Vagina (tissue), 2 donors: ENCODE results near the gene PHLPP1.

Experiments used
- POLR2A ChIP-seq, 2 donors: fragments of 450-650 bp; IDR thresholded peaks; one replicate each; pipeline ENCODE4 v1.6.1; 2017; ENCODE audit warnings: antibody characterized with exemption in 2 of 2, mild to moderate bottlenecking in 2 of 2, moderate library complexity in 2 of 2
- POLR2AphosphoS5 ChIP-seq, 2 donors: sonication (generic); formaldehyde crosslinking; IDR thresholded peaks; one replicate each; pipeline ENCODE4 v1.9.0; 2017; ENCODE audit warnings: antibody characterized with exemption in 2 of 2, mild to moderate bottlenecking in 2 of 2, low read depth in 1 of 2; ENCODE audit not compliant: insufficient read depth in 1 of 2
- TF ChIP-seq, protein P1 (sequence below), 3 experiments: fragments of 450-650 bp in 2 of 3; fragments of 200-600 bp in 1 of 3; sonication (generic) in 1 of 3; IDR thresholded peaks; one replicate each; pipeline ENCODE4 v1.5.1; 2017 to 2019; ENCODE audit warnings: antibody characterized with exemption in 3 of 3, mild to moderate bottlenecking in 2 of 3, moderate library complexity in 2 of 3

- TF ChIP-seq POLR2A (IDR thresholded peaks at IDR 0.05) (no peak), POLR2AphosphoS5 (IDR thresholded peaks at IDR 0.05; ENCODE audit: insufficient read depth in 1 of 2, low read depth in 1 of 2) (no peak)
- TF ChIP-seq, protein P1, sequence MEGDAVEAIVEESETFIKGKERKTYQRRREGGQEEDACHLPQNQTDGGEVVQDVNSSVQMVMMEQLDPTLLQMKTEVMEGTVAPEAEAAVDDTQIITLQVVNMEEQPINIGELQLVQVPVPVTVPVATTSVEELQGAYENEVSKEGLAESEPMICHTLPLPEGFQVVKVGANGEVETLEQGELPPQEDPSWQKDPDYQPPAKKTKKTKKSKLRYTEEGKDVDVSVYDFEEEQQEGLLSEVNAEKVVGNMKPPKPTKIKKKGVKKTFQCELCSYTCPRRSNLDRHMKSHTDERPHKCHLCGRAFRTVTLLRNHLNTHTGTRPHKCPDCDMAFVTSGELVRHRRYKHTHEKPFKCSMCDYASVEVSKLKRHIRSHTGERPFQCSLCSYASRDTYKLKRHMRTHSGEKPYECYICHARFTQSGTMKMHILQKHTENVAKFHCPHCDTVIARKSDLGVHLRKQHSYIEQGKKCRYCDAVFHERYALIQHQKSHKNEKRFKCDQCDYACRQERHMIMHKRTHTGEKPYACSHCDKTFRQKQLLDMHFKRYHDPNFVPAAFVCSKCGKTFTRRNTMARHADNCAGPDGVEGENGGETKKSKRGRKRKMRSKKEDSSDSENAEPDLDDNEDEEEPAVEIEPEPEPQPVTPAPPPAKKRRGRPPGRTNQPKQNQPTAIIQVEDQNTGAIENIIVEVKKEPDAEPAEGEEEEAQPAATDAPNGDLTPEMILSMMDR (IDR thresholded peaks at IDR 0.05) = no peak
These were observed 179.5 kb downstream of the PHLPP1 start for GRCh38 chr18:62894681-62895390.
